ENCODE data around the gene MAP4K1.

GRCh38 chr19:38642176-38642575 lies 24.4 kb upstream of the MAP4K1 start:
- TF ChIP-seq CTCF (IDR thresholded peaks at IDR 0.05) (no peak), POLR2A (IDR thresholded peaks at IDR 0.05) (no peak)

All from suprapubic skin (tissue), 3 donors.